HG02840 (cell line): ENCODE data around the gene DSTN.

Experiments used
- ATAC-seq: cut with Tn5 transposase; IDR thresholded peaks from one replicate; pipeline ENCODE4 v1.9.1; 2021; ENCODE audit warnings: mild to moderate bottlenecking, moderate library complexity, moderate number of reproducible peaks; ENCODE audit not compliant: unreplicated experiment, low FRiP score

DSTN gene

GRCh38 chr20:17569616-17570346 lies at the start of gene DSTN:
Gene DSTN (plus strand): TSS chr20:17570075. CDS start chr20:17570209, 134 bp downstream.
- peak; percentile 85 for ATAC-seq

- ATAC-seq: no peak
These were observed 49.3 kb upstream of the DSTN start for GRCh38 chr20:17520583-17520982.

GRCh38 chr20:17522528-17522927 lies 47.3 kb upstream of the DSTN start:
- ATAC-seq: no peak

- no peak for ATAC-seq
These were observed 46.5 kb upstream of the DSTN start for GRCh38 chr20:17523326-17523725.

GRCh38 chr20:17524560-17524959 lies 45.3 kb upstream of the DSTN start:
- ATAC-seq: no peak

- no peak for ATAC-seq
These were observed 44.7 kb upstream of the DSTN start for GRCh38 chr20:17525132-17525531.

GRCh38 chr20:17525650-17526049 lies 44.2 kb upstream of the DSTN start:
- no peak for ATAC-seq

- ATAC-seq: no peak
These were observed 40.3 kb upstream of the DSTN start for GRCh38 chr20:17529586-17529985.

- no peak for ATAC-seq
These were observed 39.7 kb upstream of the DSTN start for GRCh38 chr20:17530153-17530552.

- ATAC-seq: no peak
These were observed 38.9 kb upstream of the DSTN start, which contains the start of gene BFSP1 for GRCh38 chr20:17530716-17531664. Gene BFSP1 (minus strand): TSS chr20:17531379. CDS start chr20:17531329, 50 bp downstream.

GRCh38 chr20:17531665-17532025 lies 38.2 kb upstream of the DSTN start:
- no peak for ATAC-seq

- no peak for ATAC-seq
These were observed 36.5 kb upstream of the DSTN start for GRCh38 chr20:17533396-17533795.

GRCh38 chr20:17534077-17534476 lies 35.8 kb upstream of the DSTN start:
- no peak for ATAC-seq

- ATAC-seq: no peak
These were observed 32.9 kb upstream of the DSTN start for GRCh38 chr20:17536944-17537444.

- no peak for ATAC-seq
These were observed 31.9 kb upstream of the DSTN start for GRCh38 chr20:17537959-17538358.

GRCh38 chr20:17538517-17539170 lies 31.2 kb upstream of the DSTN start:
- ATAC-seq: no peak

GRCh38 chr20:17541596-17541995 lies 28.3 kb upstream of the DSTN start:
- ATAC-seq: no peak

- ATAC-seq: no peak
These were observed 27.9 kb upstream of the DSTN start for GRCh38 chr20:17541996-17542395.

- no peak for ATAC-seq
These were observed 27.4 kb upstream of the DSTN start for GRCh38 chr20:17542481-17542880.

- ATAC-seq: no peak
These were observed 26.9 kb upstream of the DSTN start for GRCh38 chr20:17542993-17543412.
